ENCODE data around the gene PODXL.

Gene PODXL

DNA sequence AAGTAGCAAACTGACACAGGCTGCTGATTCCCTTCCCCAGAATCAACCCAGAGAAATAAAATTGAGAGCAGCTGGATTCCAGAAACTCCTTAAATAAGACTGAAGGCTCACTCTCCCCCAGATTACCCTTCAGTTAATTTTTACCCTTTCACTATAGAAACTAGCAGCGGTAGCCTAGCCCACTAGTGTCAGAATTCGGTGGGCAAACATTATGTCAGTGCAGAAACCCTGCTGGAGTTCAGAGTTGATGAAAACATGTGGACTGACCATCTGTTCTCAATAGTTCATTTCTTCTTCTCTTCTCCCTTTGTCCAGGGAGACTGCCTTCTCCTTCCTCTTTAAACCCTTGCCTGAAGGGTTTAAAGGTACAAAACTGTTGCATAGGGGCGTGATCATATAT, 100.1 kb downstream of the PODXL start:
- no peaks in the 10 kb centered on the region for H3K9me3 ChIP-seq (ENCODE audit: control insufficient read depth, insufficient read depth, low read depth, low read length)
- no peak overlapping the region for H3K27ac ChIP-seq (ENCODE audit: extremely low read depth, low read depth, low read length)
- ChIA-PET POLR2A (no interaction called here), CTCF (interaction anchor here (0.6 to 0.7 kb wide), 2 partner anchors 15 to 366 kb away, joined by 3 to 5 read pairs; no protein-coding TSS in a partner anchor)
- no peaks in the 10 kb centered on the region for H3K36me3 ChIP-seq (ENCODE audit: control insufficient read depth in 2 of 2, insufficient read depth in 1 of 2, low read length in 2 of 2)
- TF ChIP-seq ZNF114 (tag by site-specific recombination; IDR thresholded peaks at IDR 0.05) (no peak), ZNF354C (tag by site-specific recombination; IDR thresholded peaks at IDR 0.05; ENCODE audit: borderline replicate concordance, low read depth) (no peak), ZNF548 (tag by site-specific recombination; IDR thresholded peaks at IDR 0.05) (no peak), ZNF423 (tag by site-specific recombination; IDR thresholded peaks at IDR 0.05) (no peak)
- H3K4me1 ChIP-seq (ENCODE audit: control insufficient read depth, insufficient read depth, low read length): no peaks in the 10 kb centered on the region
- no peak overlapping the region for H3K4me3 ChIP-seq (ENCODE audit: low read depth, low read length)

DNA sequence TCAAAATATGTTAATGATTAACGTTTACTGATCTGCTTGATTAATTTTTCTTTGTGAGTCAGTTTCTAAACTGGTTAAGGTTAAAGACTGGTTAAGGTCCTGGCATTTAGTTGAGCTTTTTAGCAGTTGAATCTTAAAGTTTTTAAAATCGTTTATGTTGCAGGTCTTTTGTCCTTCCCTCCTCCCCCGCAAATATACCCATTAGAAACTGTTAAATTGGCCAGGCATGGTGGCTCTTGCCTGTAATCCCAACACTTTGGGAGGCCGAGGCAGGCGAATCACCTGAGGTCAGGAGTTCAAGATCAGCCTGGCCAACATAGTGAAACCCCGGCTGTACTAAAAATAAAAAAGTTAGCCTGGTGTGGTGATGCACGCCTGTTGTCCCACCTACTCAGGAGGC, 100.9 kb downstream of the PODXL start:
- POLR2A ChIA-PET: no interaction called here
- Histone ChIP-seq H3K36me3 (ENCODE audit: control insufficient read depth in 2 of 2, insufficient read depth in 1 of 2, low read length in 2 of 2) (no peaks in the 10 kb centered on the region; a peak in 1 of 3 replicates), H3K4me3 (ENCODE audit: low read depth, low read length) (no peak overlapping the region), H3K27ac (ENCODE audit: extremely low read depth, low read depth, low read length) (no peak overlapping the region), H3K9me3 (ENCODE audit: control insufficient read depth, insufficient read depth, low read depth, low read length) (no peaks in the 10 kb centered on the region), H3K4me1 (ENCODE audit: control insufficient read depth, insufficient read depth, low read length) (no peaks in the 10 kb centered on the region)
- CTCF ChIA-PET: no interaction called here
- TF ChIP-seq ZNF707 (tag by site-specific recombination; IDR thresholded peaks at IDR 0.05) (no peak), ZNF138 (tag by site-specific recombination; IDR thresholded peaks at IDR 0.05; ENCODE audit: borderline replicate concordance) (no peak), ZNF830 (tag by site-specific recombination; IDR thresholded peaks at IDR 0.05; ENCODE audit: low read depth) (no peak), ZNF155 (tag by site-specific recombination; IDR thresholded peaks at IDR 0.05) (no peak), ZNF24 (tag by site-specific recombination; IDR thresholded peaks at IDR 0.05) (no peak), ZNF114 (tag by site-specific recombination; IDR thresholded peaks at IDR 0.05) (no peak), ZNF248 (tag by site-specific recombination; IDR thresholded peaks at IDR 0.05) (no peak), ZBTB7A (tag by site-specific recombination; IDR thresholded peaks at IDR 0.05; ENCODE audit: low read depth) (no peak)
- TF ChIP-seq, protein P1, sequence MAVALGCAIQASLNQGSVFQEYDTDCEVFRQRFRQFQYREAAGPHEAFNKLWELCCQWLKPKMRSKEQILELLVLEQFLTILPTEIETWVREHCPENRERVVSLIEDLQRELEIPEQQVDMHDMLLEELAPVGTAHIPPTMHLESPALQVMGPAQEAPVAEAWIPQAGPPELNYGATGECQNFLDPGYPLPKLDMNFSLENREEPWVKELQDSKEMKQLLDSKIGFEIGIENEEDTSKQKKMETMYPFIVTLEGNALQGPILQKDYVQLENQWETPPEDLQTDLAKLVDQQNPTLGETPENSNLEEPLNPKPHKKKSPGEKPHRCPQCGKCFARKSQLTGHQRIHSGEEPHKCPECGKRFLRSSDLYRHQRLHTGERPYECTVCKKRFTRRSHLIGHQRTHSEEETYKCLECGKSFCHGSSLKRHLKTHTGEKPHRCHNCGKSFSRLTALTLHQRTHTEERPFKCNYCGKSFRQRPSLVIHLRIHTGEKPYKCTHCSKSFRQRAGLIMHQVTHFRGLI (tag by site-specific recombination; IDR thresholded peaks at IDR 0.05): no peak
- TF ChIP-seq, protein P2, sequence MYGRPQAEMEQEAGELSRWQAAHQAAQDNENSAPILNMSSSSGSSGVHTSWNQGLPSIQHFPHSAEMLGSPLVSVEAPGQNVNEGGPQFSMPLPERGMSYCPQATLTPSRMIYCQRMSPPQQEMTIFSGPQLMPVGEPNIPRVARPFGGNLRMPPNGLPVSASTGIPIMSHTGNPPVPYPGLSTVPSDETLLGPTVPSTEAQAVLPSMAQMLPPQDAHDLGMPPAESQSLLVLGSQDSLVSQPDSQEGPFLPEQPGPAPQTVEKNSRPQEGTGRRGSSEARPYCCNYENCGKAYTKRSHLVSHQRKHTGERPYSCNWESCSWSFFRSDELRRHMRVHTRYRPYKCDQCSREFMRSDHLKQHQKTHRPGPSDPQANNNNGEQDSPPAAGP (tag by site-specific recombination; IDR thresholded peaks at IDR 0.05): no peak
- TF ChIP-seq, protein P3, sequence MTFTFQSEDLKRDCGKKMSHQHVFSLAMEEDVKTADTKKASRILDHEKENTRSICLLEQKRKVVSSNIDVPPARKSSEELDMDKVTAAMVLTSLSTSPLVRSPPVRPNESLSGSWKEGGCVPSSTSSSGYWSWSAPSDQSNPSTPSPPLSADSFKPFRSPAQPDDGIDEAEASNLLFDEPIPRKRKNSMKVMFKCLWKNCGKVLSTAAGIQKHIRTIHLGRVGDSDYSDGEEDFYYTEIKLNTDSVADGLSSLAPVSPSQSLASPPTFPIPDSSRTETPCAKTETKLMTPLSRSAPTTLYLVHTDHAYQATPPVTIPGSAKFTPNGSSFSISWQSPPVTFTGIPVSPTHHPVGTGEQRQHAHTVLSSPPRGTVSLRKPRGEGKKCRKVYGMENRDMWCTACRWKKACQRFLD (tag by site-specific recombination; IDR thresholded peaks at IDR 0.05): no peak

DNA sequence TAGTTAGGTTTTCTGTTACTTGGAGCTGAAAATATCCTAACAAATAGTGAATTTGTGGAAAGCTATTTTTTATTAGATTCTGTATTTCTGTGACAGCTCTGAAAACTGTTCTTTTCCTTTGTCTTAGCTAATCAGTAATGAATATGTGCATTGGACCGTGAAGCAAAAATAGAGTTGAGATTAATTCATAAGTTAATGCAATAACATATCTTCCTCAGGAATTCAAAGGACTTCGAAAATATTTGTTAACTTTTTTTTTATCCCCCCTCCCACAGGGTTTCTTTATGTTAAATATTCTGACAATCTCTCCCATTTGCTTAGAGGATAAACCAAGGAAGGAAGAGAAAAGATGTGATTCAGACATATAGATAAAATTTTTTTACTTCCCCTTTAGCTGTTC, 101.4 kb downstream of the PODXL start:
- peaks cover 0 to 2% of the 10 kb centered on the region in 2 experiments; a peak in 2 of 3 replicates for H3K36me3 ChIP-seq (ENCODE audit: control insufficient read depth in 2 of 2, insufficient read depth in 1 of 2, low read length in 2 of 2)
- H3K9me3 ChIP-seq (ENCODE audit: control insufficient read depth, insufficient read depth, low read depth, low read length): no peaks in the 10 kb centered on the region
- TF ChIP-seq ZFHX2 (tag by site-specific recombination; conservative IDR thresholded peaks at IDR 0.05) (no peak), ZNF596 (tag by site-specific recombination; IDR thresholded peaks at IDR 0.05) (no peak), OSR2 (tag by site-specific recombination; IDR thresholded peaks at IDR 0.05) (no peak), ZNF10 (tag by site-specific recombination; IDR thresholded peaks at IDR 0.05) (no peak), ZNF600 (tag by site-specific recombination; IDR thresholded peaks at IDR 0.05) (no peak), KLF7 (tag by site-specific recombination; IDR thresholded peaks at IDR 0.05; ENCODE audit: borderline replicate concordance) (no peak), GLIS2 (tag by site-specific recombination; IDR thresholded peaks at IDR 0.05) (no peak), ZNF341 (tag by site-specific recombination; IDR thresholded peaks at IDR 0.05; ENCODE audit: low read depth) (no peak), TRIM28 (IDR thresholded peaks at IDR 0.05; ENCODE audit: borderline replicate concordance, low read length) (no peak), ZNF560 (tag by site-specific recombination; IDR thresholded peaks at IDR 0.05; ENCODE audit: borderline replicate concordance) (no peak), YY2 (tag by site-specific recombination; IDR thresholded peaks at IDR 0.05) (no peak)
- TF ChIP-seq, protein P1 (tag by site-specific recombination; IDR thresholded peaks at IDR 0.05): no peak
- TF ChIP-seq, protein P4, sequence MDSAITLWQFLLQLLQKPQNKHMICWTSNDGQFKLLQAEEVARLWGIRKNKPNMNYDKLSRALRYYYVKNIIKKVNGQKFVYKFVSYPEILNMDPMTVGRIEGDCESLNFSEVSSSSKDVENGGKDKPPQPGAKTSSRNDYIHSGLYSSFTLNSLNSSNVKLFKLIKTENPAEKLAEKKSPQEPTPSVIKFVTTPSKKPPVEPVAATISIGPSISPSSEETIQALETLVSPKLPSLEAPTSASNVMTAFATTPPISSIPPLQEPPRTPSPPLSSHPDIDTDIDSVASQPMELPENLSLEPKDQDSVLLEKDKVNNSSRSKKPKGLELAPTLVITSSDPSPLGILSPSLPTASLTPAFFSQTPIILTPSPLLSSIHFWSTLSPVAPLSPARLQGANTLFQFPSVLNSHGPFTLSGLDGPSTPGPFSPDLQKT (IDR thresholded peaks at IDR 0.05; ENCODE audit: borderline replicate concordance, low read depth, low read length): no peak
- H3K4me3 ChIP-seq (ENCODE audit: low read depth, low read length): no peak overlapping the region
- CTCF ChIA-PET: no interaction called here
- no peak overlapping the region for H3K27ac ChIP-seq (ENCODE audit: extremely low read depth, low read depth, low read length)
- H3K4me1 ChIP-seq (ENCODE audit: control insufficient read depth, insufficient read depth, low read length): no peaks in the 10 kb centered on the region
- POLR2A ChIA-PET: interaction anchor here (0.5 kb wide), 1 partner anchor 91 kb away, joined by 4 read pairs; no protein-coding TSS in a partner anchor
